ENCODE data around the gene C10orf53.
"Not testable (repeated sequence)": the region's sequence is repeated elsewhere in the genome, so short reads cannot be mapped to it uniquely, and the experiment has no call there.

The C10orf53 gene

GRCh38 chr10:49664006-49664841, 15.2 kb upstream of the C10orf53 start:
- DNase-seq: no peak
- H3K4me1 ChIP-seq (ENCODE audit: control insufficient read depth, insufficient read depth, low read length, poor library complexity, severe bottlenecking): no peaks in the 10 kb centered on the region
- no peak overlapping the region for H3K27ac ChIP-seq (ENCODE audit: insufficient read depth, low read length, poor library complexity, severe bottlenecking)
- no peaks in the 10 kb centered on the region for H3K9me3 ChIP-seq (ENCODE audit: control insufficient read depth, low read length)
- peaks cover 4% of the 10 kb centered on the region for H3K27me3 ChIP-seq (replicated peaks; ENCODE audit: control insufficient read depth, insufficient read depth, low read length, poor library complexity, severe bottlenecking)
- no peaks in the 10 kb centered on the region for H3K36me3 ChIP-seq (ENCODE audit: control insufficient read depth, insufficient read depth, low read length)
- no peak overlapping the region for H3K4me3 ChIP-seq (ENCODE audit: insufficient read depth, low read depth, low read length, poor library complexity, severe bottlenecking)

DNA sequence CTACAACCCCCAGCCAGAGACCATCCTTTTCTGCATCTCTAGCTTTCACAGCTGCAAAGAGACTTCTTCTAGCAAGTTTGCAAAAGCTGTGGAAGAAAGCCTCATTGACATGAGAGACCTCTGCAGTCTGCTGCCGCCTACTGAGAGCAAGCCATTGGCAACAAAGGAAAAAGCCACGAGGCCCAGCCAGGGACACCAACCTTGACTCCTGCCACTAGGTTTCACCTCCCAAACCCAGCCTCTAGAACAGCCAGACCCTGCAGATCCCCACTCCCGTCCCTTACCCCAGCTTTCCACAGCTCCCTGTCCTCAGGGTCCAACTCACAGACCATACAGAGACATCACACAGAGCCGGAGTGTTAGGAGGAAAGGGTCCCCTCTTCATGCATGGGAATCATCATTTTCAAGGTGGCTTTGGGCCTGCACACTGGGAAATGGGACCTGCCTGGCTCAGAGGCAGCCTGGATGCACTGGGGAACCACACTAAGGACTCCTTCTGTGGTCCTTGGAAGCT, 14.6 kb upstream of the C10orf53 start:
- no peak overlapping the region for H3K4me3 ChIP-seq (ENCODE audit: insufficient read depth, low read depth, low read length, poor library complexity, severe bottlenecking)
- H3K27me3 ChIP-seq (replicated peaks; ENCODE audit: control insufficient read depth, insufficient read depth, low read length, poor library complexity, severe bottlenecking): peaks cover 4% of the 10 kb centered on the region
- H3K36me3 ChIP-seq (ENCODE audit: control insufficient read depth, insufficient read depth, low read length): no peaks in the 10 kb centered on the region
- DNase-seq: no peak
- no peaks in the 10 kb centered on the region for H3K9me3 ChIP-seq (ENCODE audit: control insufficient read depth, low read length)
- H3K27ac ChIP-seq (ENCODE audit: insufficient read depth, low read length, poor library complexity, severe bottlenecking): no peak overlapping the region
- no peaks in the 10 kb centered on the region for H3K4me1 ChIP-seq (ENCODE audit: control insufficient read depth, insufficient read depth, low read length, poor library complexity, severe bottlenecking)

DNA sequence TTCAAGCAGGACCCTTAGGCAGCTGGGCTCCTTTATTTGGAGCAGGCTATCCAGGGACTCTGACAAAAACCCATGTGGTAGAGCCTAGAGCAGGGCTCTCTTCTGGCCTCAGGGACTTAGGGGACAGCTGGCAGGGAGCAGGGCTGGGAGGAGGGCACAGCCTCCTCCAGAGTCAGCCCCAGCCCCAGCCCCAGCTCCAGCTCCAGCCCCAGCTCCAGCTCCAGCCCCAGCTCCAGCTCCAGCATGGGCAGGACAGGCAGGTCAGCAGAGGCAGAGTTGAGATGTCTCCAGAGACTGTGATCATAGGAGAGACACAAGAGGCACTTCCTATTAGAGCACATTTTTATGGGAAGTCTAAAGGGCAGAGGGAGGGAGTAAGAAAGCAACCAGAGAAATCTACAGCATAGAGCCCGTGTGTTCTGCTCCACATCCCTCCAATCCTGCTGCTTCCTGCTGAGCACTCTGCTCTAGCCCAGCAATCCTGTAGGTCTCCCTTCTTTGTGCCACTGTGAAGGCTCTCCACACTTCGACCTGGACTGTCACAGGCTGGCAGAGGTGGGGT, 13.3 kb upstream of the C10orf53 start:
- no peak overlapping the region for H3K27ac ChIP-seq (ENCODE audit: insufficient read depth, low read length, poor library complexity, severe bottlenecking)
- H3K36me3 ChIP-seq (ENCODE audit: control insufficient read depth, insufficient read depth, low read length): no peaks in the 10 kb centered on the region
- no peaks in the 10 kb centered on the region for H3K9me3 ChIP-seq (ENCODE audit: control insufficient read depth, low read length)
- H3K4me3 ChIP-seq (ENCODE audit: insufficient read depth, low read depth, low read length, poor library complexity, severe bottlenecking): no peak overlapping the region
- DNase-seq: no peak
- peaks cover 4% of the 10 kb centered on the region for H3K27me3 ChIP-seq (replicated peaks; ENCODE audit: control insufficient read depth, insufficient read depth, low read length, poor library complexity, severe bottlenecking)
- no peaks in the 10 kb centered on the region for H3K4me1 ChIP-seq (ENCODE audit: control insufficient read depth, insufficient read depth, low read length, poor library complexity, severe bottlenecking)

GRCh38 chr10:49666685-49667084, 12.8 kb upstream of the C10orf53 start:
- H3K27me3 ChIP-seq (replicated peaks; ENCODE audit: control insufficient read depth, insufficient read depth, low read length, poor library complexity, severe bottlenecking): peaks cover 4% of the 10 kb centered on the region
- no peaks in the 10 kb centered on the region for H3K4me1 ChIP-seq (ENCODE audit: control insufficient read depth, insufficient read depth, low read length, poor library complexity, severe bottlenecking)
- no peaks in the 10 kb centered on the region for H3K9me3 ChIP-seq (ENCODE audit: control insufficient read depth, low read length)
- H3K36me3 ChIP-seq (ENCODE audit: control insufficient read depth, insufficient read depth, low read length): no peaks in the 10 kb centered on the region
- no peak for DNase-seq
- H3K27ac ChIP-seq (ENCODE audit: insufficient read depth, low read length, poor library complexity, severe bottlenecking): no peak overlapping the region
- no peak overlapping the region for H3K4me3 ChIP-seq (ENCODE audit: insufficient read depth, low read depth, low read length, poor library complexity, severe bottlenecking)

- H3K27ac ChIP-seq (ENCODE audit: insufficient read depth, low read length, poor library complexity, severe bottlenecking): no peak overlapping the region
- H3K36me3 ChIP-seq (ENCODE audit: control insufficient read depth, insufficient read depth, low read length): no peaks in the 10 kb centered on the region
- H3K9me3 ChIP-seq (ENCODE audit: control insufficient read depth, low read length): no peaks in the 10 kb centered on the region
- no peak for DNase-seq
- H3K27me3 ChIP-seq (replicated peaks; ENCODE audit: control insufficient read depth, insufficient read depth, low read length, poor library complexity, severe bottlenecking): peaks cover 4% of the 10 kb centered on the region
- no peaks in the 10 kb centered on the region for H3K4me1 ChIP-seq (ENCODE audit: control insufficient read depth, insufficient read depth, low read length, poor library complexity, severe bottlenecking)
- H3K4me3 ChIP-seq (ENCODE audit: insufficient read depth, low read depth, low read length, poor library complexity, severe bottlenecking): no peak overlapping the region
Measured at GRCh38 chr10:49667991-49668390, 11.5 kb upstream of the C10orf53 start.

DNA sequence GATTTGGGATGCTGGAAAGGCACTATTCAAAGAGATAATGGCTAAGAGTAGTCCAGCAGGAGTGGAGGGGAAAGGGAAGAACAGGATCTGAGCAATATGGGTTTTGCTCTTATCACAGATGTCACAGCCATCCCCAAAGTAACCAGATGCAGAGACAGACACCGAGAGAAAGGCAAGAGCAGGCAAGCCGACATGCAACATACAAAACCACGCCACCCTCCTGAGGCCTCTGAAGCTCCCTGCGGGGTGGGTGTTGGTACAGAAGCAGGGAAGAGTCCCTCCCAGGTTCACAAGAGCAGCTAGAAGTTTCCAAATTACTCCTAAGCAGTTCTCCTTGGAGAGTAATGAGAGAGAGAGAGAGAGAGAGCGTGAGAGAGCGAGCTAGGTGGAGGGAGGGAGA, 10.8 kb upstream of the C10orf53 start:
- Histone ChIP-seq H3K9me3 (ENCODE audit: control insufficient read depth, low read length) (no peaks in the 10 kb centered on the region), H3K4me1 (ENCODE audit: control insufficient read depth, insufficient read depth, low read length, poor library complexity, severe bottlenecking) (no peaks in the 10 kb centered on the region), H3K27me3 (replicated peaks; ENCODE audit: control insufficient read depth, insufficient read depth, low read length, poor library complexity, severe bottlenecking) (peaks cover 4% of the 10 kb centered on the region), H3K4me3 (ENCODE audit: insufficient read depth, low read depth, low read length, poor library complexity, severe bottlenecking) (no peak overlapping the region), H3K27ac (ENCODE audit: insufficient read depth, low read length, poor library complexity, severe bottlenecking) (no peak overlapping the region), H3K36me3 (ENCODE audit: control insufficient read depth, insufficient read depth, low read length) (no peaks in the 10 kb centered on the region)
- DNase-seq: no peak

DNA sequence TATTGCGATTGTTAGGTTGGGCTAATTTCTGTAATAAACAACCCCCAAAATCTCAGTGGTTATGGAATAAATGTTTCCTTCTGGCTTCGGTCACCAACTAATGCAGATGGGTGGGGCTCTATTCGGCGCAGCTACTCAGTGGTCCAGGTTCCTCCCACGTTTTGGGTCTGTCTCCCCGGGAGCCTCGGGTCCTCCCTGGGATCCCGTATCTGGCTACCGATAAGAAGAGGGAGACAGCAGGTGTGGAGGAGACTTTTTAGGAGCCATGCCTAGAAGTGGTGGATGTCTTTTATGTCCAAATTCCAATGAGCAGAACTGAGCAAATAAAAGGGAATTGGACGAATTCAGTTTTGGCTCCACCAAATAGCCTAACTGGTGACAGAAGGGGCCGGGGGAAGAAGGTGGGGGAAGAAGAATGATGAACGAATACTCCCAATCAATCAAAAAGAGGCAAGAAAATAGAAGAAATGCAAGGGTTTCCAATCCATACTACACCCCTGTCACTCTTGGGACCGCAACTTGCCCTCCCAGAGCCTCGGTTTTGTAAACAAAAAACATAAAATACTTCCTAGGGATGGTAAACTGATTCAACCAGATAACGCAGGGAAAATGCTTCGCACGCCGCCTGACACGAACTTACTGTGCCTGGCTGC, 498 bp upstream of the C10orf53 start:
- H3K36me3 ChIP-seq (ENCODE audit: control insufficient read depth, insufficient read depth, low read length): no peaks in the 10 kb centered on the region
- no peak overlapping the region for H3K4me3 ChIP-seq (ENCODE audit: insufficient read depth, low read depth, low read length, poor library complexity, severe bottlenecking)
- H3K27me3 ChIP-seq (replicated peaks; ENCODE audit: control insufficient read depth, insufficient read depth, low read length, poor library complexity, severe bottlenecking): peaks cover 2% of the 10 kb centered on the region

GRCh38 chr10:49682449-49682848, 3.0 kb downstream of the C10orf53 start:
- not testable (repeated sequence) for H3K36me3 ChIP-seq (ENCODE audit: control insufficient read depth, insufficient read depth, low read length); H3K27ac ChIP-seq (ENCODE audit: insufficient read depth, low read length, poor library complexity, severe bottlenecking); DNase-seq; H3K4me3 ChIP-seq (ENCODE audit: insufficient read depth, low read depth, low read length, poor library complexity, severe bottlenecking); H3K27me3 ChIP-seq (replicated peaks; ENCODE audit: control insufficient read depth, insufficient read depth, low read length, poor library complexity, severe bottlenecking); H3K4me1 ChIP-seq (ENCODE audit: control insufficient read depth, insufficient read depth, low read length, poor library complexity, severe bottlenecking); H3K9me3 ChIP-seq (ENCODE audit: control insufficient read depth, low read length)

More for the DNA sequence above, 498 bp upstream of the C10orf53 start:
- no peak for DNase-seq
- H3K4me1 ChIP-seq (ENCODE audit: control insufficient read depth, insufficient read depth, low read length, poor library complexity, severe bottlenecking): no peaks in the 10 kb centered on the region
- no peak overlapping the region for H3K27ac ChIP-seq (ENCODE audit: insufficient read depth, low read length, poor library complexity, severe bottlenecking)
- H3K9me3 ChIP-seq (ENCODE audit: control insufficient read depth, low read length): peaks cover 3% of the 10 kb centered on the region

- H3K27ac ChIP-seq (ENCODE audit: insufficient read depth, low read length, poor library complexity, severe bottlenecking): no peak overlapping the region
- H3K36me3 ChIP-seq (ENCODE audit: control insufficient read depth, insufficient read depth, low read length): no peaks in the 10 kb centered on the region
- H3K9me3 ChIP-seq (ENCODE audit: control insufficient read depth, low read length): peaks cover 6% of the 10 kb centered on the region
- H3K4me3 ChIP-seq (ENCODE audit: insufficient read depth, low read depth, low read length, poor library complexity, severe bottlenecking): no peak overlapping the region
- no peaks in the 10 kb centered on the region for H3K4me1 ChIP-seq (ENCODE audit: control insufficient read depth, insufficient read depth, low read length, poor library complexity, severe bottlenecking)
- no peaks in the 10 kb centered on the region for H3K27me3 ChIP-seq (replicated peaks; ENCODE audit: control insufficient read depth, insufficient read depth, low read length, poor library complexity, severe bottlenecking)
- no peak for DNase-seq
Measured at GRCh38 chr10:49682879-49683278, 3.4 kb downstream of the C10orf53 start.

GRCh38 chr10:49686651-49687050, 7.2 kb downstream of the C10orf53 start:
- Histone ChIP-seq H3K36me3 (ENCODE audit: control insufficient read depth, insufficient read depth, low read length) (no peaks in the 10 kb centered on the region), H3K4me1 (ENCODE audit: control insufficient read depth, insufficient read depth, low read length, poor library complexity, severe bottlenecking) (no peaks in the 10 kb centered on the region), H3K27ac (ENCODE audit: insufficient read depth, low read length, poor library complexity, severe bottlenecking) (no peak overlapping the region), H3K4me3 (ENCODE audit: insufficient read depth, low read depth, low read length, poor library complexity, severe bottlenecking) (no peak overlapping the region), H3K9me3 (ENCODE audit: control insufficient read depth, low read length) (peaks cover 3% of the 10 kb centered on the region), H3K27me3 (replicated peaks; ENCODE audit: control insufficient read depth, insufficient read depth, low read length, poor library complexity, severe bottlenecking) (peaks cover 19% of the 10 kb centered on the region)
- DNase-seq: no peak
